Measurements from ENCODE around the gene TMEM238. TPM values are rescaled to one million over a fixed set of nuclear protein-coding genes. Genes with fewer than 3 reads are reported as not detected.
A peak's percentile ranks its signal among the peaks of the same experiment; 100 is the strongest.

The TMEM238 gene
- polyA plus RNA-seq, 1 donor from 2014 or later, result not detected

DNA sequence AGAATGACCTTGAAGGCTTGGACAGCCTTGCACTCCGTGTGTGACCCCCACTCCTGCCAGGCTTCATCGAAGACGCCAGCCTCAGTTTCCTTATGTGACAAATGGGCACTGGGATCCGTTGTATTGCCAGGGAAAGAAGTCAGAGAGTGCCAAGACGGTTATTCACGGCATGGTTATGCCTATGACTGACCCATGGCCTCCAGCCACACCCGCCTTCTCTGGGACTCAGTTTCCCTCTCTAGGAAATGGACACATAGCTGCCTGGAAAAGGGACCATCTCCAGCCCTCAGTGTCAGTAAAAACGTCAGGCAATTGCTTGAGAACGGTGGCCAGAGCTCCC, 24.4 kb upstream of the TMEM238 start:
- H3K9me3 ChIP-seq (ENCODE audit: low read length), result no peaks in the 10 kb centered on the region
- peaks cover 21% of the 10 kb centered on the region for H3K79me2 ChIP-seq (replicated peaks; ENCODE audit: insufficient read depth, low read length)
- H3K36me3 ChIP-seq (ENCODE audit: insufficient read depth, low read length), result no peaks in the 10 kb centered on the region
- H3K4me3 ChIP-seq (ENCODE audit: low read length), result peak overlapping the region; percentile 90
- peak overlapping the region; percentile 79 for H3K4me2 ChIP-seq (ENCODE audit: low read length)
- TF ChIP-seq POLR2AphosphoS5 (IDR thresholded peaks at IDR 0.05) (no peak), TAF1 (IDR thresholded peaks at IDR 0.05; ENCODE audit: low read depth) (peak; percentile 14), RAD21 (conservative IDR thresholded peaks at IDR 0.05) (peak; percentile 10)
- H4K20me1 ChIP-seq (ENCODE audit: insufficient read depth), result no peaks in the 10 kb centered on the region
- peak overlapping the region; percentile 85 for H2AFZ ChIP-seq (ENCODE audit: low read depth, low read length)
- peak overlapping the region; percentile 73 for H3K9ac ChIP-seq (ENCODE audit: low read length)
- peak overlapping the region; percentile 99 for H3K27ac ChIP-seq (ENCODE audit: low read length)
- peaks cover 4% of the 10 kb centered on the region for H3F3A ChIP-seq (ENCODE audit: insufficient read depth, low read length, poor library complexity, severe bottlenecking)
- H3K27me3 ChIP-seq (ENCODE audit: insufficient read depth, low read depth, low read length), result no peaks in the 10 kb centered on the region
- no peaks in the 10 kb centered on the region for H3K9me2 ChIP-seq (ENCODE audit: insufficient read depth, low read length)

DNA sequence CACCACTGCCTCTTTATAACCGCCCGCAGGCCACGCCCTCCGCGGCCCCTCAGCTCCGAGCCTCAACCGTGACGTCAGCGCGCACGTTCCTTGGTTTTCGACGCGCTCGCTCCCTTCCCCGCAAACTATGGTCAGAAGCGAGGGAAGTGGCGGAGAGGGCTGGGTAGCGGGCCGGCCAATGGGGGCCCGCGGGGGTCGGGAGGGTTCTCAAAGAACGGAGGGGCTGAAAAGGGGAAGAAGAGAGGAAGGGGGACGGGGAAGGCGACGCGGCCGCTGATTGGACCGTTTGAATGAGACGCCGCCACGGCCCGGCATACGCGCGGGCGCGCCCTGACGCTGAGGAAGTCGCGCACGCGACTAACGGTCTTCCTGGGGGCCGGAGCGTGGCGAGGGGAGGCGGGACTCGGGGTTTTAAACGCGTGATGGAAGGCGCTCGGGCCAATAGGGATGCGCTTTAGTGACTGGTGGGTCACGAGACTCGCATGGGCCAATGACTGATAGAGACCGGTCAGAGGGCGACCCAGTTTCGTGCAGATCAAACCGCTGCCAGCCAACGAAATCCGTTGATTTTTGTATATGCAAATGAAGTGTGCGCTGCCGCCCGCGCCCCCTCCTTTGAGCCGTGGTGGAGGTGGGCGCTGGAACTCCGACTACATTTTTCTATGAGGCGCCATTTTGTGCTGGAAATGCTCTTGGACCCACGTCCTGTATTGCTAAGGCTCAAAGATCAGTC, 23.9 kb upstream of the TMEM238 start:
- no peaks in the 10 kb centered on the region for H3K9me3 ChIP-seq (ENCODE audit: low read length)
- peak overlapping the region; percentile 99 for H3K27ac ChIP-seq (ENCODE audit: low read length)
- H3K4me2 ChIP-seq (ENCODE audit: low read length), result peak overlapping the region; percentile 79
- peaks cover 4% of the 10 kb centered on the region for H3F3A ChIP-seq (ENCODE audit: insufficient read depth, low read length, poor library complexity, severe bottlenecking)
- TF ChIP-seq SMC3 (conservative IDR thresholded peaks at IDR 0.05; ENCODE audit: poor library complexity), result no peak
- TF ChIP-seq MXI1 (conservative IDR thresholded peaks at IDR 0.05; ENCODE audit: poor library complexity, severe bottlenecking), result peak; percentile 92
- TF ChIP-seq, protein P1, sequence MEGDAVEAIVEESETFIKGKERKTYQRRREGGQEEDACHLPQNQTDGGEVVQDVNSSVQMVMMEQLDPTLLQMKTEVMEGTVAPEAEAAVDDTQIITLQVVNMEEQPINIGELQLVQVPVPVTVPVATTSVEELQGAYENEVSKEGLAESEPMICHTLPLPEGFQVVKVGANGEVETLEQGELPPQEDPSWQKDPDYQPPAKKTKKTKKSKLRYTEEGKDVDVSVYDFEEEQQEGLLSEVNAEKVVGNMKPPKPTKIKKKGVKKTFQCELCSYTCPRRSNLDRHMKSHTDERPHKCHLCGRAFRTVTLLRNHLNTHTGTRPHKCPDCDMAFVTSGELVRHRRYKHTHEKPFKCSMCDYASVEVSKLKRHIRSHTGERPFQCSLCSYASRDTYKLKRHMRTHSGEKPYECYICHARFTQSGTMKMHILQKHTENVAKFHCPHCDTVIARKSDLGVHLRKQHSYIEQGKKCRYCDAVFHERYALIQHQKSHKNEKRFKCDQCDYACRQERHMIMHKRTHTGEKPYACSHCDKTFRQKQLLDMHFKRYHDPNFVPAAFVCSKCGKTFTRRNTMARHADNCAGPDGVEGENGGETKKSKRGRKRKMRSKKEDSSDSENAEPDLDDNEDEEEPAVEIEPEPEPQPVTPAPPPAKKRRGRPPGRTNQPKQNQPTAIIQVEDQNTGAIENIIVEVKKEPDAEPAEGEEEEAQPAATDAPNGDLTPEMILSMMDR (IDR thresholded peaks at IDR 0.05; ENCODE audit: poor library complexity, severe bottlenecking), result no peak
- TF ChIP-seq RAD21 (conservative IDR thresholded peaks at IDR 0.05), result no peak
- peak; percentile 2 for TF ChIP-seq TAF1 (IDR thresholded peaks at IDR 0.05; ENCODE audit: low read depth)
- TF ChIP-seq POLR2AphosphoS5 (IDR thresholded peaks at IDR 0.05), result peak; percentile 51
- no peak for TF ChIP-seq EZH2 (IDR thresholded peaks at IDR 0.05; ENCODE audit: borderline replicate concordance, insufficient read depth, low read length, poor library complexity, severe bottlenecking)
- TF ChIP-seq, protein P2, sequence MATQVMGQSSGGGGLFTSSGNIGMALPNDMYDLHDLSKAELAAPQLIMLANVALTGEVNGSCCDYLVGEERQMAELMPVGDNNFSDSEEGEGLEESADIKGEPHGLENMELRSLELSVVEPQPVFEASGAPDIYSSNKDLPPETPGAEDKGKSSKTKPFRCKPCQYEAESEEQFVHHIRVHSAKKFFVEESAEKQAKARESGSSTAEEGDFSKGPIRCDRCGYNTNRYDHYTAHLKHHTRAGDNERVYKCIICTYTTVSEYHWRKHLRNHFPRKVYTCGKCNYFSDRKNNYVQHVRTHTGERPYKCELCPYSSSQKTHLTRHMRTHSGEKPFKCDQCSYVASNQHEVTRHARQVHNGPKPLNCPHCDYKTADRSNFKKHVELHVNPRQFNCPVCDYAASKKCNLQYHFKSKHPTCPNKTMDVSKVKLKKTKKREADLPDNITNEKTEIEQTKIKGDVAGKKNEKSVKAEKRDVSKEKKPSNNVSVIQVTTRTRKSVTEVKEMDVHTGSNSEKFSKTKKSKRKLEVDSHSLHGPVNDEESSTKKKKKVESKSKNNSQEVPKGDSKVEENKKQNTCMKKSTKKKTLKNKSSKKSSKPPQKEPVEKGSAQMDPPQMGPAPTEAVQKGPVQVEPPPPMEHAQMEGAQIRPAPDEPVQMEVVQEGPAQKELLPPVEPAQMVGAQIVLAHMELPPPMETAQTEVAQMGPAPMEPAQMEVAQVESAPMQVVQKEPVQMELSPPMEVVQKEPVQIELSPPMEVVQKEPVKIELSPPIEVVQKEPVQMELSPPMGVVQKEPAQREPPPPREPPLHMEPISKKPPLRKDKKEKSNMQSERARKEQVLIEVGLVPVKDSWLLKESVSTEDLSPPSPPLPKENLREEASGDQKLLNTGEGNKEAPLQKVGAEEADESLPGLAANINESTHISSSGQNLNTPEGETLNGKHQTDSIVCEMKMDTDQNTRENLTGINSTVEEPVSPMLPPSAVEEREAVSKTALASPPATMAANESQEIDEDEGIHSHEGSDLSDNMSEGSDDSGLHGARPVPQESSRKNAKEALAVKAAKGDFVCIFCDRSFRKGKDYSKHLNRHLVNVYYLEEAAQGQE (IDR thresholded peaks at IDR 0.05; ENCODE audit: borderline replicate concordance), result no peak
- peak; percentile 44 for TF ChIP-seq EP300 (conservative IDR thresholded peaks at IDR 0.05; ENCODE audit: poor library complexity, severe bottlenecking)
- peak overlapping the region; percentile 90 for H3K4me3 ChIP-seq (ENCODE audit: low read length)
- H3K79me2 ChIP-seq (replicated peaks; ENCODE audit: insufficient read depth, low read length), result peaks cover 21% of the 10 kb centered on the region
- H4K20me1 ChIP-seq (ENCODE audit: insufficient read depth), result no peaks in the 10 kb centered on the region
- no peaks in the 10 kb centered on the region for H3K9me2 ChIP-seq (ENCODE audit: insufficient read depth, low read length)
- H3K9ac ChIP-seq (ENCODE audit: low read length), result peak overlapping the region; percentile 91
- no peaks in the 10 kb centered on the region for H3K27me3 ChIP-seq (ENCODE audit: insufficient read depth, low read depth, low read length)
- peak overlapping the region; percentile 85 for H2AFZ ChIP-seq (ENCODE audit: low read depth, low read length)
- no peaks in the 10 kb centered on the region for H3K36me3 ChIP-seq (ENCODE audit: insufficient read depth, low read length)

Data from neural cell (in vitro differentiated cells).